Gastroesophageal sphincter (tissue), 4 donors: ENCODE measurements around the gene EFHC1. TPM values are rescaled to one million over a fixed set of nuclear protein-coding genes. Genes with fewer than 3 reads are reported as not detected.

ENCODE experiments used
- ATAC-seq: fragments of 150-250 bp; one replicate; pipeline ENCODE4 v1.9.1; 2016; ENCODE audit warnings: mild to moderate bottlenecking, moderate library complexity
- H3K27ac ChIP-seq, 4 donors: fragments of 200-600 bp; sonication (generic) in 3 of 4; 1 replicate in 3 of 4; 2 replicates in 1 of 4; pipeline ENCODE4 v1.5.1; 2016 to 2019
- H3K27me3 ChIP-seq: fragments of 200-600 bp; sonication (generic); one replicate; pipeline ENCODE4 v1.5.1; 2019
- H3K36me3 ChIP-seq, 2 donors: fragments of 200-600 bp; sonication (generic); one replicate each; pipeline ENCODE4 v1.5.1; 2019; ENCODE audit warnings: control low read depth in 1 of 2
- H3K4me1 ChIP-seq, 3 donors: fragments of 200-600 bp; sonication (generic); 1 replicate in 2 of 3; 2 replicates in 1 of 3; pipeline ENCODE4 v1.5.1; 2016 to 2019; ENCODE audit warnings: control low read depth in 2 of 3
- H3K4me3 ChIP-seq, 2 donors: fragments of 200-600 bp; sonication (generic); one replicate each; pipeline ENCODE4 v1.5.1; 2019; ENCODE audit warnings: mild to moderate bottlenecking in 1 of 2, moderate library complexity in 1 of 2
- H3K9me3 ChIP-seq, 3 donors: fragments of 200-600 bp; sonication (generic); one replicate each; pipeline ENCODE4 v1.5.1; 2017 to 2019; ENCODE audit warnings: control low read depth in 2 of 3
- EP300 ChIP-seq: sonication (generic); formaldehyde crosslinking; IDR thresholded peaks from one replicate; pipeline ENCODE4 v1.6.1; 2017; ENCODE audit warnings: antibody characterized with exemption, mild to moderate bottlenecking
- POLR2A ChIP-seq, 2 donors: fragments of 450-650 bp; IDR thresholded peaks; one replicate each; pipeline ENCODE4 v1.6.1; 2017; ENCODE audit warnings: antibody characterized with exemption in 2 of 2, mild to moderate bottlenecking in 2 of 2, moderate library complexity in 1 of 2
- POLR2AphosphoS5 ChIP-seq: sonication (generic); formaldehyde crosslinking; IDR thresholded peaks from one replicate; pipeline ENCODE4 v1.6.1; 2017; ENCODE audit warnings: antibody characterized with exemption
- WGBS, 2 donors: methylation state at CpG; one replicate each; pipeline ENCODE4 v1.1.5; 2018; ENCODE audit warnings: low coverage in 1 of 2; 5-methylcytosine and 5-hydroxymethylcytosine counted together
- total RNA-seq, 4 donors: library from RNA; depleted of rRNA; stranded (reverse); fragments of >200 nt; gene quantifications; one replicate each; pipeline ENCODE4 v1.1.0, GENCODE V29; 2016
- TF ChIP-seq, protein P1 (sequence below), 4 experiments: fragments of 200-600 bp in 2 of 4; fragments of 450-650 bp in 2 of 4; sonication (generic) in 1 of 4; IDR thresholded peaks; one replicate each; pipeline ENCODE4 v1.5.1; 2017 to 2019; ENCODE audit warnings: antibody characterized with exemption in 4 of 4, mild to moderate bottlenecking in 2 of 4, moderate library complexity in 2 of 4

Gene EFHC1, protein sequence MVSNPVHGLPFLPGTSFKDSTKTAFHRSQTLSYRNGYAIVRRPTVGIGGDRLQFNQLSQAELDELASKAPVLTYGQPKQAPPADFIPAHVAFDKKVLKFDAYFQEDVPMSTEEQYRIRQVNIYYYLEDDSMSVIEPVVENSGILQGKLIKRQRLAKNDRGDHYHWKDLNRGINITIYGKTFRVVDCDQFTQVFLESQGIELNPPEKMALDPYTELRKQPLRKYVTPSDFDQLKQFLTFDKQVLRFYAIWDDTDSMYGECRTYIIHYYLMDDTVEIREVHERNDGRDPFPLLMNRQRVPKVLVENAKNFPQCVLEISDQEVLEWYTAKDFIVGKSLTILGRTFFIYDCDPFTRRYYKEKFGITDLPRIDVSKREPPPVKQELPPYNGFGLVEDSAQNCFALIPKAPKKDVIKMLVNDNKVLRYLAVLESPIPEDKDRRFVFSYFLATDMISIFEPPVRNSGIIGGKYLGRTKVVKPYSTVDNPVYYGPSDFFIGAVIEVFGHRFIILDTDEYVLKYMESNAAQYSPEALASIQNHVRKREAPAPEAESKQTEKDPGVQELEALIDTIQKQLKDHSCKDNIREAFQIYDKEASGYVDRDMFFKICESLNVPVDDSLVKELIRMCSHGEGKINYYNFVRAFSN
- 10 to 100 TPM in 3 of 4 donors, 1 to 10 TPM in 1; 5.1 to 27.4 (median 12.9) TPM for total RNA-seq

GRCh38 chr6:52419809-52420667 is at the start of gene EFHC1:
TSS of gene EFHC1 (plus strand) at chr6:52420342. CDS start at chr6:52420411, 69 bp downstream.
- Histone ChIP-seq H3K4me3 (peak within 1 kb of the TSS; percentile 44 to 77), H3K27me3 (no peaks in the 10 kb centered on the region), H3K36me3 (peaks cover 0 to 11% of the 10 kb centered on the region in 2 donors), H3K9me3 (no peaks in the 10 kb centered on the region), H3K4me1 (peaks cover 0 to 31% (median 0%) of the 10 kb centered on the region in 3 donors), H3K27ac (peak within 1 kb of the TSS; percentile 69 to 88 (median 87))
- TF ChIP-seq, protein P1, sequence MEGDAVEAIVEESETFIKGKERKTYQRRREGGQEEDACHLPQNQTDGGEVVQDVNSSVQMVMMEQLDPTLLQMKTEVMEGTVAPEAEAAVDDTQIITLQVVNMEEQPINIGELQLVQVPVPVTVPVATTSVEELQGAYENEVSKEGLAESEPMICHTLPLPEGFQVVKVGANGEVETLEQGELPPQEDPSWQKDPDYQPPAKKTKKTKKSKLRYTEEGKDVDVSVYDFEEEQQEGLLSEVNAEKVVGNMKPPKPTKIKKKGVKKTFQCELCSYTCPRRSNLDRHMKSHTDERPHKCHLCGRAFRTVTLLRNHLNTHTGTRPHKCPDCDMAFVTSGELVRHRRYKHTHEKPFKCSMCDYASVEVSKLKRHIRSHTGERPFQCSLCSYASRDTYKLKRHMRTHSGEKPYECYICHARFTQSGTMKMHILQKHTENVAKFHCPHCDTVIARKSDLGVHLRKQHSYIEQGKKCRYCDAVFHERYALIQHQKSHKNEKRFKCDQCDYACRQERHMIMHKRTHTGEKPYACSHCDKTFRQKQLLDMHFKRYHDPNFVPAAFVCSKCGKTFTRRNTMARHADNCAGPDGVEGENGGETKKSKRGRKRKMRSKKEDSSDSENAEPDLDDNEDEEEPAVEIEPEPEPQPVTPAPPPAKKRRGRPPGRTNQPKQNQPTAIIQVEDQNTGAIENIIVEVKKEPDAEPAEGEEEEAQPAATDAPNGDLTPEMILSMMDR (IDR thresholded peaks at IDR 0.05): peak in 2 of 4 experiments; percentile 3 to 15
- TF ChIP-seq EP300: no peak
- TF ChIP-seq POLR2A (IDR thresholded peaks at IDR 0.05): peak; percentile 50 to 76
- TF ChIP-seq POLR2AphosphoS5: peak; percentile 78
- ATAC-seq: peak; percentile 98
- 0 to 1% methylated on average over 16 of the region's 57 CpGs for WGBS, 2 donors

GRCh38 chr6:52371656-52372191 is 48.4 kb upstream of the EFHC1 start:
- TF ChIP-seq, protein P1 (IDR thresholded peaks at IDR 0.05): no peak
- Histone ChIP-seq H3K9me3 (no peaks in the 10 kb centered on the region), H3K27me3 (no peaks in the 10 kb centered on the region), H3K36me3 (peaks cover 0 to 7% of the 10 kb centered on the region in 2 donors), H3K4me1 (peaks cover 0 to 13% (median 0%) of the 10 kb centered on the region in 3 donors), H3K27ac (no peak overlapping the region), H3K4me3 (no peak overlapping the region)
- 38 to 44% methylated on average over 2 of the region's 2 CpGs for WGBS, 2 donors
- ATAC-seq: no peak

- 92 to 94% methylated on average over 3 to 4 of the region's 5 CpGs for WGBS, 2 donors
- no peak for ATAC-seq
- Histone ChIP-seq H3K27ac (no peak overlapping the region), H3K27me3 (no peaks in the 10 kb centered on the region), H3K4me3 (no peak overlapping the region), H3K9me3 (no peaks in the 10 kb centered on the region), H3K36me3 (peaks cover 0 to 7% of the 10 kb centered on the region in 2 donors), H3K4me1 (peaks cover 0 to 18% (median 0%) of the 10 kb centered on the region in 3 donors)
- TF ChIP-seq, protein P1 (IDR thresholded peaks at IDR 0.05): no peak
- no peak for TF ChIP-seq EP300
- no peak for TF ChIP-seq POLR2AphosphoS5
- TF ChIP-seq POLR2A (IDR thresholded peaks at IDR 0.05): no peak
Observed at GRCh38 chr6:52373151-52373690, 46.9 kb upstream of the EFHC1 start.

GRCh38 chr6:52374247-52374646 is 45.9 kb upstream of the EFHC1 start:
- no peak overlapping the region for H3K4me3 ChIP-seq
- peaks cover 0 to 7% of the 10 kb centered on the region in 2 donors for H3K36me3 ChIP-seq
- H3K4me1 ChIP-seq: peaks cover 0 to 18% (median 0%) of the 10 kb centered on the region in 3 donors
- TF ChIP-seq POLR2A (IDR thresholded peaks at IDR 0.05) (no peak), POLR2AphosphoS5 (no peak), EP300 (no peak)
- TF ChIP-seq, protein P1 (IDR thresholded peaks at IDR 0.05): no peak
- no peaks in the 10 kb centered on the region for H3K9me3 ChIP-seq
- no peak for ATAC-seq
- no peaks in the 10 kb centered on the region for H3K27me3 ChIP-seq
- WGBS, 2 donors: 86 to 98% methylated on average over 2 to 4 of the region's 4 CpGs
- no peak overlapping the region for H3K27ac ChIP-seq
